Measurements from ENCODE around the gene SMU1.

DNA sequence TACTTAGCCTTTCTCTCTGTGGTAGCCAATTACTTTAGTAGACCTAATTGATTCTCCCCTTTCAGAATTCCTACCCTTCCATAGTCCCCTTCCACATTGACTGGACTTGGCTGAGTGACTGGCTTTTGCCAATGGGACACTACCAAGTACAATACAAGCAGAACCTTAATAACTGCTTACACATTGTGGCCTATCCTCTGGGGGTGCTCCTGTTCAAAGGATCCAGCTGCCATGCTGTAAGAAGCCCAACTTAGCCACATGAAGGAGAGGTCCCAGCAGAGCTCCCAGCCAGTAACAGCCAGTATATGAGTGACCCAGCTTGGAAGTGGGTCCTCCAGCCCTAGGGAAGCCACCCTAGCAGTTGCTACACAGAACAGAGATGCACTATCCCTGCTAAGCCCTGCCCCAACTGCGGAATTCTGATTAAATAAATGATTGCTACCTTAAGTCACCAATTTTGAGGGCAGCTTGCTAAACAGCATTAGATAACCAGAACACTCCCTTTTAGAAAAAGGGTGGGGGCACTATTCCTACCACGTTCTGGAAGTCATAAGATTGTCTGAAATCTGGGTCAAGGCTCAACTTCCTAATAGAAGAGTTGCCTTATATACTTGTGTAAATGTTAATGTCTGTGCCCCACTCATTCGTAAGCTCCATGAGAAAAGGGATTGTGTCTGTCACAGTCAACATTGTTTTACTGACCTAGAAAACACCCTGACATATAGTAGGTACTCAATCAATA is 64.0 kb downstream of the SMU1 start:
- TF ChIP-seq POU2F2 (IDR thresholded peaks at IDR 0.05; ENCODE audit: low read depth, low read length), result no peak
- no peak for TF ChIP-seq POLR2AphosphoS5 (IDR thresholded peaks at IDR 0.05; ENCODE audit: low read depth, low read length)
- no peak for TF ChIP-seq POLR2A (IDR thresholded peaks at IDR 0.05; ENCODE audit: low read depth, low read length)
- no peak for TF ChIP-seq PAX5 (IDR thresholded peaks at IDR 0.05; ENCODE audit: insufficient read depth, low read length, severe bottlenecking)
